Fibroblast of pulmonary artery (primary cell): ENCODE results near the gene MCM5.
"Not testable (repeated sequence)": the region's sequence is repeated elsewhere in the genome, so short reads cannot be mapped to it uniquely, and the experiment has no call there.

Source experiments
- DNase-seq: peaks from one replicate; pipeline ENCODE4 v3.0.0-alpha.2; 2010; ENCODE audit warnings: low read depth
- H3K4me3 ChIP-seq: replicated peaks from 2 replicates; pipeline ENCODE4 v1.5.1; 2011; ENCODE audit warnings: low read depth, mild to moderate bottlenecking, control low read depth, low read length, moderate library complexity
- TF ChIP-seq, protein P1 (sequence below): IDR thresholded peaks from 2 replicates; pipeline ENCODE4 v1.5.1; 2011; ENCODE audit warnings: mild to moderate bottlenecking, control low read depth, low read length, inconsistent platforms; ENCODE audit errors: missing control alignments

Gene MCM5

DNA sequence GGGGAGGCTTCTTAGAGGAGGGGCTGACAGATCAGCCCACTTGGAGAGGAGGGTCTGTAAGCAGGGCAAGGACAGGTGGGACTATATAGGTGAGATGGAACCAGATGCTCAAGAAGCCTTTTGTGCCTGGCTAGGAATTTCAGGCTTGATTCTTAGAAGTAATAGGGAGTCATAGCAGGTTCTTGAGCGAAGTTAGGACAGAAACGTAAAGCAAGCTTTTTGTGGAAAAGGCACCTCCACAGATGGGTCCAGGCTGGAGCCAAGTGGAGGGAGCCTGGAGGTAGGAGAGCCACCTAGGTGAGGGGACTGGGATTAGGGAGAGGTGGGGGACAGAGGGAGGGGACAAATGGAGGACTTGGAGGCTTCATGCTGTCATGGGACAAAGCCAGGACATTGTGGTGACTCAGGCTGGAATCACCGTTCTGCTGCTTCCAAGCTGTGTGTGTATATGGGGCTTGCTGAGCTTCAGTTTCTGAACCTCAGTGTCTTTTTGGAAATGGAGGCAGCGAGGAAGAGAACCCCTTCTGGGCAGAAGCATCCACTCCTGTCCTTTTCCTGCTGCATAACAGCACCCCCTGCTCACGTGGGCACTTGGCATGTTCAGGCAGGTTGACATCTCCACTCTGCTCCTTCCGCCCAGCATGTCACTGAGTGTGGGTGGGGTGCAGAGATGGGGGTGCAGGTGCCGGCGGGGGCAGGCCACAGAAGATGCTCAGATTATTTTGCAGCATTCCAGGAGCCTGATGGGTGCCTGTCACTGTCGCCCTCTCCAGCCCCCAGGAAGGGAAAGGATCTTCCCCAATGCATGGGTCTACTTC, 58.0 kb downstream of the MCM5 start:
- no peak for DNase-seq
- TF ChIP-seq, protein P1, sequence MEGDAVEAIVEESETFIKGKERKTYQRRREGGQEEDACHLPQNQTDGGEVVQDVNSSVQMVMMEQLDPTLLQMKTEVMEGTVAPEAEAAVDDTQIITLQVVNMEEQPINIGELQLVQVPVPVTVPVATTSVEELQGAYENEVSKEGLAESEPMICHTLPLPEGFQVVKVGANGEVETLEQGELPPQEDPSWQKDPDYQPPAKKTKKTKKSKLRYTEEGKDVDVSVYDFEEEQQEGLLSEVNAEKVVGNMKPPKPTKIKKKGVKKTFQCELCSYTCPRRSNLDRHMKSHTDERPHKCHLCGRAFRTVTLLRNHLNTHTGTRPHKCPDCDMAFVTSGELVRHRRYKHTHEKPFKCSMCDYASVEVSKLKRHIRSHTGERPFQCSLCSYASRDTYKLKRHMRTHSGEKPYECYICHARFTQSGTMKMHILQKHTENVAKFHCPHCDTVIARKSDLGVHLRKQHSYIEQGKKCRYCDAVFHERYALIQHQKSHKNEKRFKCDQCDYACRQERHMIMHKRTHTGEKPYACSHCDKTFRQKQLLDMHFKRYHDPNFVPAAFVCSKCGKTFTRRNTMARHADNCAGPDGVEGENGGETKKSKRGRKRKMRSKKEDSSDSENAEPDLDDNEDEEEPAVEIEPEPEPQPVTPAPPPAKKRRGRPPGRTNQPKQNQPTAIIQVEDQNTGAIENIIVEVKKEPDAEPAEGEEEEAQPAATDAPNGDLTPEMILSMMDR, result no peak

DNA sequence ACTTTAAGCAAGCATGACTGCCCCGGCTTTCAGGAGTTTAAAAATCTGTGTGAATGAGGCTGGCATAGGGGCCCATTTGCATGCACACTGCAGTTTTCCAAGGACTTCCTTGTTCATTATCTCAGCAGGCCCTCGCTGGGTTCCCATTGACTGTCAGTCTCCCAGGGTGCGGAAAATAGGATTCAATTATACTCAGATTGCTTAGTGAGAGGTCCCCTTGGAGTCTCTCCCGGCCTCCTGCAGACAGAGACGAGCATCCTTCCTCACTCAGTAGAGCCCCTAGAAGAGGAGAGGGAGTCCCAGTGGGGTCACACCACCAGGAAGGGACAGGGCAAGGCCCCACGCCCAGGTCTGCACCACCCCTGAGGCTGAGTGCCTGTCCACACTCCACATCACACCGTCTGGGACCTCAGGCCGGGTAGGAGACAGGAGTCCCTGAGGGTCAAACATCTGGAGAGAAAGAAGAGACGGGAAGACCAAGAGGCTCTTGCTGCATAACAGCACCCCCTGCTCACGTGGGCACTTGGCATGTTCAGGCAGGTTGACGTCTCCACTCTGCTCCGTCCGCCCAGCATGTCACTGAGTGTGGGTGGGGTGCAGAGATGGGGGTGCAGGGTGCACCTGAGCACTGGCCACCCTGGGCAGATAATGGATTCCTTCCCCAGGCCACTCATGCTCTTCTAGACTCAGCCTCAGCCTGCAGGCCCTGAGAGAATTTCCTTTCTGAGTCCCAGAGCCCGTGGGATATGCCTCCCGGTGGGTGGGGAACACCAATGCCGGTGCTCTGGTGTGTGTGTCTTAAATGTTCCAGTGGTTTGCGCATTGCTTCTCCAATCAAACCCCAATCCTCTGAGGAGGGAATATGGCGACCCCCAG, 58.8 kb downstream of the MCM5 start:
- no peak overlapping the region for H3K4me3 ChIP-seq
- no peak for DNase-seq
- TF ChIP-seq, protein P1, result no peak

More for the DNA sequence above, 58.0 kb downstream of the MCM5 start:
- H3K4me3 ChIP-seq, result no peak overlapping the region

DNA sequence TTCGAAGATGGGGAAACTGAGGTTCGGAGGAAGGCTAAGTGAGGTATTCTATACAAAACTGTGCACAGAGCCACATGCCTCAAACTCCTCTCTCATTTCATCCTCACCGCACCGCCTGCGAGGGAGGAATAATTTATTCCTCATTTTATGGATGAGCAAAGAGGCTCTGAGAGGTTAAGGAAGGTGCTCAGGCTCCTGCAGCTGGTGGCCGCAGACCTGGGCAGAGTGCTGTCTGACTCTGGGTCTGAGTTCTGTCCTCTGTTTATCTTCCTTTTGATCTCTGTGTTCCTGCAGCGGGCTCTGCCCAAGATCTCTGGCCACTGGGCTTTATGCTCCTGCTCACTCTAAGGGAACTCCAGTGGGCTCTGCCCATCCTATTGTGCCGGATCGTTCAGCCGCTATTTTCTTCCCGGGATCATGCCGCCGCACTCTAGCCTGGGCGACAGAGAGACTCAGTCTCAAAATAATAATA, 59.5 kb downstream of the MCM5 start:
- DNase-seq, result no peak
- no peak overlapping the region for H3K4me3 ChIP-seq
- TF ChIP-seq, protein P1, result no peak

DNA sequence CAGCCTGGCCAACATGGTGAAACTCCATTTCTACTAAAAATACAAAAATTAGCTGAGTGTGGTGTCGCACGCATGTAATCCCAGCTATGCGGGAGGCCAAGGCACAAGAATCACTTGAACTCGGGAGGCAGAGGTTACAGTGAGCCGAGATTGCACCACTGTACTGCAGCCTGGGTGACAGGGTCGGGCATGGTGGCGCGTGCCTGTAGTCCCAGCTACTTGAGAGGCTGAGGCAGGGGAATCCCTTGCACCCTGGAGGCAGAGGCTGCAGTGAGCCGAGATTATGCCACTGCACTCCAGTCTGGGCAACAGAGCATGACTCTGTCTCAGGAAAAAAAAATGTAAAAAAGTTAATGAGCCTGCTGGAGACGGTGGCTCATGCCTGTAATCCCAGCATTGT, 60.0 kb downstream of the MCM5 start:
- not testable (repeated sequence) for DNase-seq, H3K4me3 ChIP-seq

DNA sequence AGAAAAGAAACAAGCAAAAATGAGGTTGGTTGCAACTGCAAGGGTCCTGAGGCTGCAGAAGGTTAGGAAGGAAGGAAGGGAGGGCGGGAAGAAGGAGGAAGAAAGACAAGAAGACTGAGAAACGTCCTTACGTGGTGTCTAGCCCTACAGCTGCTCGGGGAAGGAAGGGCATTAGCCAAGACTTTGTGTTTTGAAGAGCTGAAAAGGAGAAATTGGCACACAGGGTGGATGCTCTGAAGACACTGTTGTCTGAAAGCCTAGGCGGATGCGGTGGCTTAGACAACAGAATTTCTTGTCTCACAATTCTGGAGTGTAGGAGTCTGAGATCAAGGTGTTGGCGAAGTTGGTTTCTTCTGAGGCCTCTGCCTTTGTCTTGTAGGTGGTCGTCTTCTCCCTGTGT, 60.7 kb downstream of the MCM5 start:
- no peak overlapping the region for H3K4me3 ChIP-seq
- TF ChIP-seq, protein P1, result no peak
- DNase-seq, result no peak

DNA sequence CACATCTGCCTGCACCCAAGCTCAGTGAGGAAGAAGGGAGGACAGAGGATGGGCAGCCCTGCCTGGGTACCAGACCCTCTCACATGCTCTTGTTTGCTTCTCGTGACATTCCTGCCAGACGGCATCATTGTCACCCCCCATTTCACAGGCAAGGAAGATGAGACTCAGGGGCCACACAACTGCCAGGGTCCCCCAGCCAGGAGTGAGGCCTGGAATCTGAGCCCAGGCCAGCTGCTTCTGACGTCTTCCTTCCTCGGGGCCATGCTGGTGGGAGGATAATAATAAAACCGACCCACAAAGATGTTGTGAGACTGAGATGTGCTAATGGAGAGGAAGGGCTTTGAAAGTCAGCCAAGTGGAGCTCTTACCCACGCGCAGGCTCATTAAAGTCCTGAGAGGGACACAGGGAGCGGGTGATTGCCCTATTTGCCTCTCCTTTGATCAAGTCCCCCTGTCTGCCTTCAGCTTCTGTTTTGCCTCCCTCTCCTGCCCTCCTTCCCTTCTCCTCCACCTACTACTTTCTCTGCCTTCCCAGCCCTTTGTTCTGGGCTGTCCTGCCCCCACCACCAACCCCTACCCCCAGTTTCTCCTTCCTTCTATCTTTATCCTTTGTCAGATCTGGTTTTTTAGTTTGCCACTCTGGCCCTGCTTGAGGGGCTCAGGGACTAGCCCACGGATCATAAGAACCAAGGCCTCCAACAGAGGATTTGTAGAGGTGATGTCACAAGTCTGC, 62.7 kb downstream of the MCM5 start:
- no peak for DNase-seq
- TF ChIP-seq, protein P1, result no peak
- no peak overlapping the region for H3K4me3 ChIP-seq
